ENCODE data around the gene ZFYVE26.

- TF ChIP-seq, protein P1, sequence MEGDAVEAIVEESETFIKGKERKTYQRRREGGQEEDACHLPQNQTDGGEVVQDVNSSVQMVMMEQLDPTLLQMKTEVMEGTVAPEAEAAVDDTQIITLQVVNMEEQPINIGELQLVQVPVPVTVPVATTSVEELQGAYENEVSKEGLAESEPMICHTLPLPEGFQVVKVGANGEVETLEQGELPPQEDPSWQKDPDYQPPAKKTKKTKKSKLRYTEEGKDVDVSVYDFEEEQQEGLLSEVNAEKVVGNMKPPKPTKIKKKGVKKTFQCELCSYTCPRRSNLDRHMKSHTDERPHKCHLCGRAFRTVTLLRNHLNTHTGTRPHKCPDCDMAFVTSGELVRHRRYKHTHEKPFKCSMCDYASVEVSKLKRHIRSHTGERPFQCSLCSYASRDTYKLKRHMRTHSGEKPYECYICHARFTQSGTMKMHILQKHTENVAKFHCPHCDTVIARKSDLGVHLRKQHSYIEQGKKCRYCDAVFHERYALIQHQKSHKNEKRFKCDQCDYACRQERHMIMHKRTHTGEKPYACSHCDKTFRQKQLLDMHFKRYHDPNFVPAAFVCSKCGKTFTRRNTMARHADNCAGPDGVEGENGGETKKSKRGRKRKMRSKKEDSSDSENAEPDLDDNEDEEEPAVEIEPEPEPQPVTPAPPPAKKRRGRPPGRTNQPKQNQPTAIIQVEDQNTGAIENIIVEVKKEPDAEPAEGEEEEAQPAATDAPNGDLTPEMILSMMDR (conservative IDR thresholded peaks at IDR 0.05; ENCODE audit: low read depth, low read length), result no peak
- no peak for TF ChIP-seq EZH2 (IDR thresholded peaks at IDR 0.05; ENCODE audit: borderline replicate concordance, low read depth, low read length, poor library complexity, severe bottlenecking)
Measured at GRCh38 chr14:67785270-67786109, 30.9 kb downstream of the ZFYVE26 start.

Measured in A673 (cell line).